GM12878 (cell line): Measurements from ENCODE around the gene ITK.

Source experiments
- EED ChIP-seq: sonication (generic); IDR thresholded peaks from 2 replicates; pipeline ENCODE4 v1.6.1; 2016; ENCODE audit warnings: antibody characterized with exemption, low read depth
- EZH2 ChIP-seq: IDR thresholded peaks from 2 replicates; pipeline ENCODE4 v1.6.1; 2012; ENCODE audit warnings: low read depth, mild to moderate bottlenecking, control low read depth, inconsistent platforms, low read length, borderline replicate concordance; ENCODE audit not compliant: control insufficient read depth
- KAT2A ChIP-seq: conservative IDR thresholded peaks from 2 replicates; pipeline ENCODE4 v1.6.1; 2011; ENCODE audit warnings: low read depth, low read length; ENCODE audit not compliant: control insufficient read depth
- SP1 ChIP-seq: IDR thresholded peaks from one replicate; pipeline ENCODE4 v1.6.1; 2011; ENCODE audit warnings: low read depth, low read length
- SPI1 ChIP-seq: IDR thresholded peaks from 2 replicates; pipeline ENCODE4 v1.6.1; 2011; ENCODE audit warnings: low read depth, mild to moderate bottlenecking, low read length, moderate library complexity, borderline replicate concordance; ENCODE audit not compliant: insufficient read depth
- TAF1 ChIP-seq: IDR thresholded peaks from 2 replicates; pipeline ENCODE4 v1.6.1; 2011; ENCODE audit warnings: mild to moderate bottlenecking, low read depth, low read length, borderline replicate concordance
- YY1 ChIP-seq: IDR thresholded peaks from 2 replicates; pipeline ENCODE4 v1.6.1; 2011; ENCODE audit warnings: low read depth, mild to moderate bottlenecking, low read length
- ZNF217 ChIP-seq: fragments of 450-650 bp; IDR thresholded peaks from 2 replicates; pipeline ENCODE4 v1.6.1; 2017; ENCODE audit warnings: antibody characterized with exemption, mild to moderate bottlenecking
- TF ChIP-seq, protein P1 (sequence below): IDR thresholded peaks from 2 replicates; pipeline ENCODE4 v1.6.1; 2012; ENCODE audit warnings: low read depth, low read length, improper control_type of control experiment

- TF ChIP-seq YY1 (no peak), SPI1 (no peak), KAT2A (no peak), EED (no peak), TAF1 (no peak), ZNF217 (no peak), EZH2 (no peak), SP1 (no peak)
- TF ChIP-seq, protein P1, sequence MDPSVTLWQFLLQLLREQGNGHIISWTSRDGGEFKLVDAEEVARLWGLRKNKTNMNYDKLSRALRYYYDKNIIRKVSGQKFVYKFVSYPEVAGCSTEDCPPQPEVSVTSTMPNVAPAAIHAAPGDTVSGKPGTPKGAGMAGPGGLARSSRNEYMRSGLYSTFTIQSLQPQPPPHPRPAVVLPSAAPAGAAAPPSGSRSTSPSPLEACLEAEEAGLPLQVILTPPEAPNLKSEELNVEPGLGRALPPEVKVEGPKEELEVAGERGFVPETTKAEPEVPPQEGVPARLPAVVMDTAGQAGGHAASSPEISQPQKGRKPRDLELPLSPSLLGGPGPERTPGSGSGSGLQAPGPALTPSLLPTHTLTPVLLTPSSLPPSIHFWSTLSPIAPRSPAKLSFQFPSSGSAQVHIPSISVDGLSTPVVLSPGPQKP = no peak
Measured at GRCh38 chr5:157303023-157303422, 122.4 kb downstream of the ITK start.
